Endothelial cell of umbilical vein (primary cell): Measurements from ENCODE around the gene STX5. TPM values are rescaled to one million over a fixed set of nuclear protein-coding genes. Genes with fewer than 3 reads are reported as not detected.
"Not testable (repeated sequence)": the region's sequence is repeated elsewhere in the genome, so short reads cannot be mapped to it uniquely, and the experiment has no call there.

ENCODE experiments used
- BruUV-seq: library from RNA; stranded (reverse); fragments of 400-500 nt; replicated peaks from 2 replicates; lab custom pipeline; 2021; lab: Mats Ljungman, UMichigan
- CTCF ChIA-PET: fragments of 300-600, 350-600 bp; sonication (Branson Sonifier 250); formaldehyde crosslinking; loops from one replicate; lab custom pipeline; 2021; ENCODE audit warnings: antibody characterized with exemption, inconsistent platforms; lab: Charles Lee
- POLR2A ChIA-PET: fragments of 300-600, 350-600 bp; sonication (Branson Sonifier 250); formaldehyde crosslinking; loops from one replicate; lab custom pipeline; 2021; ENCODE audit warnings: antibody characterized with exemption, inconsistent platforms; lab: Charles Lee
- DNase-seq: peaks from one replicate; pipeline ENCODE4 v3.0.0-alpha.2; 2011; ENCODE audit warnings: low read depth, low spot score
- FAIRE-seq: peaks from 2 replicates; lab custom pipeline; 2011; peaks lifted over from hg19 to GRCh38; lab: Jason Lieb, UNC
- H2AFZ ChIP-seq: 2 replicates; pipeline ENCODE4 v1.6.0; 2012; ENCODE audit warnings: low read depth, low read length, control low read depth, inconsistent platforms
- H3K27ac ChIP-seq: 2 replicates; pipeline ENCODE4 v1.5.1; 2011; ENCODE audit warnings: low read depth, mild to moderate bottlenecking, control low read depth, low read length, moderate library complexity; ENCODE audit not compliant: insufficient read depth
- H3K27me3 ChIP-seq, 2 experiments: 2 replicates each; pipeline versions ENCODE4 v1.6.0 to v1.6.1; 2011; ENCODE audit warnings: low read length in 2 of 2, mixed read lengths in 1 of 2; ENCODE audit not compliant: control insufficient read depth in 2 of 2, insufficient read depth in 2 of 2
- H3K36me3 ChIP-seq, 2 experiments: 2 replicates in 1 of 2; 3 replicates in 1 of 2; pipeline ENCODE4 v1.5.1; 2011; ENCODE audit warnings: low read length in 2 of 2, mild to moderate bottlenecking in 1 of 2, moderate library complexity in 1 of 2; ENCODE audit not compliant: control insufficient read depth in 2 of 2, insufficient read depth in 2 of 2; ENCODE audit errors: extremely low read depth in 1 of 2
- H3K4me1 ChIP-seq: 3 replicates; pipeline ENCODE4 v1.5.1; 2011; ENCODE audit warnings: mild to moderate bottlenecking, low read length; ENCODE audit not compliant: control insufficient read depth, insufficient read depth; ENCODE audit errors: extremely low read depth
- H3K4me2 ChIP-seq: 2 replicates; pipeline ENCODE4 v1.6.1; 2011; ENCODE audit warnings: low read length, control low read depth, mixed read lengths; ENCODE audit not compliant: insufficient read depth
- H3K4me3 ChIP-seq, 3 experiments: fragments of 200-600 bp in 1 of 3; sonication (generic), shearing (Covaris generic) in 1 of 3; replicated peaks in 1 of 3; 2 replicates each; pipeline ENCODE4 v1.5.1; 2011 to 2016; ENCODE audit warnings: control low read depth in 3 of 3, low read length in 3 of 3, mild to moderate bottlenecking in 2 of 3, inconsistent platforms in 1 of 3, low read depth in 1 of 3, moderate library complexity in 1 of 3; ENCODE audit not compliant: insufficient read depth in 1 of 3
- H3K79me2 ChIP-seq: 2 replicates; pipeline ENCODE4 v1.6.0; 2012; ENCODE audit warnings: low read length, inconsistent platforms; ENCODE audit not compliant: control insufficient read depth, insufficient read depth
- H3K9ac ChIP-seq: replicated peaks from 2 replicates; pipeline ENCODE3; 2011; ENCODE audit warnings: low read length, control low read depth; ENCODE audit not compliant: insufficient read depth; ENCODE audit errors: extremely low read depth
- H3K9me1 ChIP-seq: replicated peaks from 3 replicates; pipeline ENCODE4 v1.6.0; 2011; ENCODE audit warnings: mild to moderate bottlenecking, low read length; ENCODE audit not compliant: control insufficient read depth, insufficient read depth; ENCODE audit errors: extremely low read depth
- H3K9me3 ChIP-seq: replicated peaks from 2 replicates; pipeline ENCODE4 v1.5.1; 2012; ENCODE audit warnings: low read length, inconsistent platforms; ENCODE audit not compliant: control insufficient read depth, insufficient read depth
- H4K20me1 ChIP-seq: replicated peaks from 2 replicates; pipeline ENCODE3; 2011; ENCODE audit warnings: mild to moderate bottlenecking, low read length; ENCODE audit not compliant: control insufficient read depth, insufficient read depth; ENCODE audit errors: extremely low read depth
- EZH2 ChIP-seq: IDR thresholded peaks from 2 replicates; pipeline ENCODE4 v1.6.1; 2012; ENCODE audit warnings: borderline replicate concordance, low read depth, mild to moderate bottlenecking, moderate library complexity, low read length, inconsistent platforms; ENCODE audit not compliant: severe bottlenecking
- JUN ChIP-seq: IDR thresholded peaks from 2 replicates; pipeline ENCODE4 v1.6.1; 2011; ENCODE audit warnings: borderline replicate concordance, low read depth; ENCODE audit not compliant: insufficient read length, insufficient read depth
- MYC ChIP-seq: IDR thresholded peaks from one replicate; pipeline ENCODE4 v1.6.1; 2011; ENCODE audit warnings: mild to moderate bottlenecking, low read depth, low read length
- dilution Hi-C: fragments of 300-500 bp; cut with MboI; formaldehyde crosslinking; loops from one replicate; pipeline ENCODE4 v1.15.0; 2019; ENCODE audit warnings: low sequenced_read_pairs; ENCODE audit not compliant: extremely low pct_ligation_motif_present
- intact Hi-C: fragments of 100-400 bp; cut with micrococcal nuclease; formaldehyde crosslinking; loops from one replicate; pipeline ENCODE4 v1.10.0; 2022
- polyA plus RNA-seq, 4 experiments: library from polyadenylated mRNA; depleted of rRNA in 3 of 4; stranded (reverse) in 3 of 4; unstranded in 1 of 4; fragments of >200 nt; gene quantifications; 2 replicates each; pipeline versions ENCODE4 v1.2.1 to v1.2.3, GENCODE V29; 2011 to 2012; ENCODE audit warnings: missing spikeins in 1 of 4
- total RNA-seq: library from RNA; stranded (reverse); gene quantifications from 2 replicates; pipeline ENCODE4 v1.2.3, GENCODE V29; 2021

Gene STX5
- total and polyA plus RNA-seq, 2 donors (not counting 3 experiments of a cell fraction or from before 2014, with no cell fraction given), result 41.3 to 46.4 TPM

- no peaks in the 10 kb centered on the region for H3K4me1 ChIP-seq
- H3K36me3 ChIP-seq, result no peaks in the 10 kb centered on the region
- no peaks in the 10 kb centered on the region for H3K9me1 ChIP-seq
- no peak overlapping the region for H3K27ac ChIP-seq
- H3K4me3 ChIP-seq, result no peak overlapping the region
- BruUV-seq, result no TSS peak
- ChIA-PET POLR2A (interaction anchor here (1.7 to 3.5 kb wide), 3 partner anchors 8 to 22 kb away, joined by 5 to 20 read pairs (median 8); partner anchors contain the start of gene SLC3A2), CTCF (interaction anchor here (0.9 to 7.2 kb wide), 6 partner anchors 10 to 85 kb away, joined by 3 to 105 read pairs (median 8); partner anchors contain the start of genes SLC3A2 and TMEM179B)
- FAIRE-seq (no peak), DNase-seq (no peak)
- no peak overlapping the region for H3K9ac ChIP-seq
- H3K27me3 ChIP-seq, result no peaks in the 10 kb centered on the region
- peaks cover 28% of the 10 kb centered on the region for H3K79me2 ChIP-seq
- TF ChIP-seq EZH2, result no peak
- no peak for TF ChIP-seq JUN
- TF ChIP-seq MYC, result no peak
- H3K4me2 ChIP-seq, result no peak overlapping the region
- no peak overlapping the region for H2AFZ ChIP-seq
- H3K9me3 ChIP-seq, result no peaks in the 10 kb centered on the region
- intact Hi-C loops (loop anchor here (2.0 kb wide), 1 partner anchor 135 kb away; the partner anchor contains the start of gene TTC9C), dilution Hi-C loops (no loop called here)
- H4K20me1 ChIP-seq, result no peaks in the 10 kb centered on the region
Measured at GRCh38 chr11:62863687-62864335, 32.0 kb upstream of the STX5 start.

GRCh38 chr11:62861564-62862192, 29.8 kb upstream of the STX5 start:
- H3K27ac ChIP-seq, H3K4me2 ChIP-seq, H3K4me3 ChIP-seq, dilution Hi-C loops, H3K9ac ChIP-seq, H3K4me1 ChIP-seq, FAIRE-seq, H3K27me3 ChIP-seq, H3K9me1 ChIP-seq, BruUV-seq, DNase-seq, H2AFZ ChIP-seq, H3K9me3 ChIP-seq, H3K36me3 ChIP-seq, H4K20me1 ChIP-seq: not testable (repeated sequence)
- ChIA-PET POLR2A (interaction anchor here (1.3 kb wide), 1 partner anchor 20 kb away, joined by 6 read pairs; no protein-coding TSS in a partner anchor), CTCF (interaction anchor here (0.6 to 7.2 kb wide), 10 partner anchors 9 to 221 kb away, joined by 3 to 105 read pairs (median 3); partner anchors contain the start of gene TMEM179B)
- H3K79me2 ChIP-seq, result peaks cover 45% of the 10 kb centered on the region
- intact Hi-C loops, result loop anchor here (1.0 to 2.0 kb wide), 4 partner anchors 57 to 182 kb away; partner anchors contain the start of genes TTC9C and UBXN1
